GM12878 (cell line): ENCODE measurements around the gene FAM114A1. TPM values are rescaled to one million over a fixed set of nuclear protein-coding genes. Genes with fewer than 3 reads are reported as not detected.

Source experiments
- ATAC-seq: fragments of 200-7000 bp; cut with Tn5 transposase; 3 replicates; pipeline ENCODE4 v1.9.1; 2020; ENCODE audit warnings: mild to moderate bottlenecking, moderate library complexity
- BruUV-seq: library from RNA; stranded (reverse); fragments of 400-500 nt; replicated peaks from 2 replicates; lab custom pipeline; 2021; lab: Mats Ljungman, UMichigan
- CTCF ChIA-PET: fragments of 300-600 bp; sonication (Branson Sonifier 250); formaldehyde crosslinking; extraction: SDS; loops from one replicate; lab custom pipeline; 2021; ENCODE audit warnings: inconsistent platforms; lab: Yijun Ruan, JAX
- POLR2A ChIA-PET: fragments of 350-600 bp; formaldehyde crosslinking; extraction: SDS; loops from one replicate; lab custom pipeline; 2021; ENCODE audit warnings: inconsistent platforms; lab: Charles Lee
- RAD21 ChIA-PET: fragments of 300-600 bp; sonication (Branson Sonifier 250); formaldehyde crosslinking; loops from one replicate; lab custom pipeline; 2023; ENCODE audit warnings: antibody characterized with exemption; ENCODE audit not compliant: unreplicated experiment; lab: Charles Lee
- SMC1A ChIA-PET: fragments of 300-600 bp; sonication (Branson Sonifier 250); formaldehyde crosslinking; loops from one replicate; lab custom pipeline; 2023; ENCODE audit not compliant: unreplicated experiment, uncharacterized antibody; lab: Charles Lee
- DNase-seq: peaks from one replicate; pipeline ENCODE4 v3.0.0-alpha.2; 2011; ENCODE audit warnings: low read depth, low spot score
- FAIRE-seq: peaks from 3 replicates; lab custom pipeline; 2011; peaks lifted over from hg19 to GRCh38; lab: Jason Lieb, UNC
- H2AFZ ChIP-seq: 2 replicates; pipeline ENCODE4 v1.6.0; 2011; ENCODE audit warnings: low read depth, low read length, control low read depth; ENCODE audit not compliant: control insufficient read depth
- H3K27ac ChIP-seq: 2 replicates; pipeline ENCODE4 v1.5.1; 2011; ENCODE audit warnings: control low read depth; ENCODE audit not compliant: control insufficient read depth, insufficient read depth
- H3K27me3 ChIP-seq, 2 experiments: replicated peaks in 1 of 2; 2 replicates each; pipeline versions ENCODE4 v1.6.0 to v1.6.1; 2011; ENCODE audit warnings: low read length in 1 of 2; ENCODE audit not compliant: control insufficient read depth in 2 of 2, insufficient read depth in 2 of 2
- H3K36me3 ChIP-seq, 2 experiments: 2 replicates each; pipeline ENCODE4 v1.5.1; 2011; ENCODE audit warnings: low read length in 1 of 2; ENCODE audit not compliant: control insufficient read depth in 2 of 2, insufficient read depth in 2 of 2
- H3K4me1 ChIP-seq: 2 replicates; pipeline ENCODE4 v1.6.1; 2011; ENCODE audit warnings: mild to moderate bottlenecking, low read length, moderate library complexity, mixed read lengths; ENCODE audit not compliant: control insufficient read depth, insufficient read depth
- H3K4me2 ChIP-seq: 2 replicates; pipeline ENCODE4 v1.6.0; 2011; ENCODE audit warnings: control low read depth; ENCODE audit not compliant: control insufficient read depth, insufficient read depth
- H3K4me3 ChIP-seq: fragments of 200-600 bp; sonication (generic); 2 replicates; pipeline ENCODE4 v1.5.1; 2016
- H3K79me2 ChIP-seq: 2 replicates; pipeline ENCODE4 v1.6.0; 2011; ENCODE audit warnings: low read length; ENCODE audit not compliant: control insufficient read depth, insufficient read depth
- H3K9ac ChIP-seq: 2 replicates; pipeline ENCODE4 v1.8.0; 2011; ENCODE audit warnings: low read length, control low read depth, mixed read lengths; ENCODE audit not compliant: control insufficient read depth, insufficient read depth
- H3K9me3 ChIP-seq: replicated peaks from 3 replicates; pipeline ENCODE4 v1.5.1; 2011; ENCODE audit warnings: mild to moderate bottlenecking, low read length; ENCODE audit not compliant: control insufficient read depth, insufficient read depth
- H4K20me1 ChIP-seq: 2 replicates; pipeline ENCODE4 v1.6.0; 2011; ENCODE audit not compliant: control insufficient read depth, insufficient read depth
- BMI1 ChIP-seq: fragments of 450-650 bp; IDR thresholded peaks from 2 replicates; pipeline ENCODE4 v1.6.1; 2016; ENCODE audit warnings: mild to moderate bottlenecking, moderate library complexity, borderline replicate concordance
- CBX3 ChIP-seq: fragments of 200-600 bp; sonication (generic); IDR thresholded peaks from 2 replicates; pipeline ENCODE4 v1.6.1; 2016; ENCODE audit warnings: low read depth, borderline replicate concordance
- FOXK2 ChIP-seq: fragments of 450-650 bp; IDR thresholded peaks from 2 replicates; pipeline ENCODE4 v1.6.1; 2017; ENCODE audit warnings: mild to moderate bottlenecking, moderate library complexity
- FOXM1 ChIP-seq: IDR thresholded peaks from 2 replicates; pipeline ENCODE4 v1.6.1; 2012; ENCODE audit warnings: low read depth, mild to moderate bottlenecking, inconsistent platforms, low read length, moderate library complexity
- POLR2AphosphoS5 ChIP-seq: IDR thresholded peaks from 2 replicates; pipeline ENCODE4 v1.6.1; 2011; ENCODE audit warnings: mild to moderate bottlenecking, low read length, inconsistent platforms
- RCOR1 ChIP-seq: conservative IDR thresholded peaks from 2 replicates; pipeline ENCODE4 v1.6.1; 2012; ENCODE audit warnings: low read depth, low read length, improper control_type of control experiment
- RFX5 ChIP-seq: IDR thresholded peaks from 2 replicates; pipeline ENCODE4 v1.6.1; 2011; ENCODE audit warnings: low read depth, low read length, improper control_type of control experiment
- WGBS: methylation state at CpG from one replicate; pipeline ENCODE4 v1.1.6; 2016; ENCODE audit warnings: low lambda C conversion rate; ENCODE audit not compliant: insufficient replicate concordance, insufficient coverage; ENCODE audit errors: missing lambda C conversion rate; 5-methylcytosine and 5-hydroxymethylcytosine counted together
- in situ Hi-C: fragments of 300-500 bp; cut with MboI; formaldehyde crosslinking; loops from 9 replicates; pipeline ENCODE4 v1.14.3; 2018; ENCODE audit warnings: mixed read lengths
- intact Hi-C: fragments of 100-400 bp; cut with micrococcal nuclease; formaldehyde crosslinking; loops from one replicate; pipeline ENCODE4 v1.14.2; 2022; ENCODE audit not compliant: unreplicated experiment
- polyA plus RNA-seq, 11 experiments: library from polyadenylated mRNA; depleted of rRNA in 4 of 11; unstranded in 6 of 11; stranded (reverse) in 5 of 11; fragments of >200 nt; fragmentation: Nextera tagmentation in 4 of 11; fragmentation: Illumina TruSeq in 1 of 11; extraction: Ambion mirVana in 4 of 11; extraction: Trizol in 1 of 11; gene quantifications; 1 replicate in 1 of 11; 2 replicates in 10 of 11; pipeline versions ENCODE4 v1.2.1 to v1.2.3, GENCODE V29; 2011 to 2016; ENCODE audit warnings: inconsistent platforms in 2 of 11, missing spikeins in 2 of 11, low read depth in 1 of 11
- total RNA-seq, 4 experiments: library from RNA; depleted of rRNA in 3 of 4; stranded (reverse); fragments of >200 nt in 3 of 4; fragmentation: Illumina TruSeq in 1 of 4; extraction: Trizol in 1 of 4; gene quantifications; 2 replicates each; pipeline versions ENCODE4 v1.2.1 to v1.2.3, GENCODE V29; 2013 to 2021

FAM114A1 gene
- total and polyA plus RNA-seq, 10 of the 15 experiments (the other 5 are each of a cell fraction or from before 2014, with no cell fraction given) = 1.3 to 6.2 (median 3.9) TPM

DNA sequence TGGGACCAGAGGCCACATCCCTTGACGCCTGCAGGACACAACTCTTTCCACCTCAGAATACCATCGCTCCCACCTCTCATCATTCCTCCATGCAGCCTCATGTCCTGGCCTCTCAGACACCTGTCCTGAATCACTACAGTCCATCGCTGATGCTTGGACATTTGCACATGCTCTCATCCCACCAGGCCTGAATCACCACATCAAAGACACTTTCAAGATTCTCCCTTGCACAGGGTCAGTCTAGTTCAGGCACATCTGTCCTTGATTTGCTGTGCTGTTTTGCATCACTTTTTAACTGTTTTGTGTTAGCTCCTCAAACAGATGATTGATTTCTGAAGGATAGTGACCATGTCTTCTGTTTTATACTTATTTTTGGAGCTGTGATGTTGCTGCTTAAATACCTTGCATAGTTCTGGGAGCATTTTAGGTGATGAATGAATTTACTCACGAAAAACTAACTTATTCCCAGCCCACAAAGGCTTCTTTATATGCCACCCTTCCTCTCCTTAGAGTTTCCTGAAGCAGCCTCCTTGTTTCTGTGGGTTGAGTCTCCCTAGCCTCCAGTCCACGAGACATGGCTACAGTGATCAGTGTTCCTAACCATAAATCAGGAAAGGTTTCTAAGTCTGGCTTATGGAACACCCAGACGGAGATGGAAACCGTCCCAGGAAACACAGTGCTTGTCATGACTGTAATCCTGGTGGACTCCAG lies 2.6 kb downstream of the FAM114A1 start (continued):
- TF ChIP-seq RFX5 (no peak), FOXK2 (no peak), CBX3 (no peak)

DNA sequence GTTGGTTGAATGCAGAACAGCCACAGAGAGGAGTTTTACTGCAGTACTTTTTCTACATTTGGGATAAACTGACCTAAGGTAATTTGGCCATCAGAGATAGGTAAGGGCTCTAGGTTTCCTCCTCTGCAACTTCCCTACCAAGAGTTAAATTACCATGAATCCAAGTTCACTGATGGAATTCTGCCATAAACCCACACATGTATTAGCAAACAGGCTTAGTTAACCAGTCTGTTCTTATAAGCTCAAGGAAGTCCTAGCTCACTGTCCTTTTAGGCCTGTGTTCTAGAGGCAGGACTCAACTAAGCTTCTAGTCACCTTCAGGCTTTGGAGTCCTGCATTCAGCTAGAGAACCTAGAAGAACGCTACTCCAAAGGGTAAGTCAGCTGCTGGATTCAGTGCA lies 4.0 kb downstream of the FAM114A1 start:
- 96% methylated on average over 1 of the region's 1 CpG for WGBS
- H3K79me2 ChIP-seq = peaks cover 2% of the 10 kb centered on the region; the same call in 1 of the 2 replicates
- CTCF ChIA-PET = interaction anchor here (1.3 to 3.7 kb wide), 2 partner anchors 11 to 111 kb away, joined by 7 to 29 read pairs; no protein-coding TSS in a partner anchor

More for the DNA sequence above, 4.0 kb downstream of the FAM114A1 start:
- Histone ChIP-seq H3K27ac (no peak overlapping the region), H3K9me3 (no peaks in the 10 kb centered on the region), H4K20me1 (no peaks in the 10 kb centered on the region)
- ATAC-seq = no peak
- no peak for TF ChIP-seq FOXM1
- no peak for TF ChIP-seq POLR2AphosphoS5
- TF ChIP-seq BMI1 = no peak
- no peak for TF ChIP-seq RCOR1
- TF ChIP-seq, all 136 proteins: peak for 0
- intact Hi-C loops = no loop called here
- ChIA-PET POLR2A (no interaction called here), RAD21 (interaction anchor here (1.6 kb wide), 1 partner anchor 17 kb away, joined by 5 read pairs; no protein-coding TSS in a partner anchor), SMC1A (interaction anchor here (0.5 to 1.4 kb wide), 7 partner anchors 9 to 187 kb away, joined by 3 to 6 read pairs (median 3); no protein-coding TSS in a partner anchor)
- DNase-seq = no peak
- Histone ChIP-seq H3K27me3 (no peaks in the 10 kb centered on the region), H3K4me1 (peaks cover 7% of the 10 kb centered on the region), H3K4me2 (no peak overlapping the region), H3K4me3 (no peak overlapping the region), H3K36me3 (no peaks in the 10 kb centered on the region), H3K9ac (no peak overlapping the region), H2AFZ (no peak overlapping the region)
- BruUV-seq = no TSS peak
- no peak for FAIRE-seq
- in situ Hi-C loops = loop anchor here (25.0 kb wide), 1 partner anchor 559 kb away; no protein-coding TSS in a partner anchor
